IPS-20b (cell line): ENCODE data around the gene ARHGAP30.

ENCODE experiments used
- H3K27ac ChIP-seq: one replicate; pipeline ENCODE4 v1.5.1; 2013; ENCODE audit warnings: low read length
- H3K27me3 ChIP-seq: 2 replicates; pipeline ENCODE4 v1.6.1; 2013; ENCODE audit warnings: mild to moderate bottlenecking, low read length, inconsistent platforms; ENCODE audit not compliant: insufficient read depth
- H3K36me3 ChIP-seq: 2 replicates; pipeline ENCODE4 v1.6.1; 2013; ENCODE audit warnings: low read depth, mild to moderate bottlenecking, inconsistent platforms, low read length, moderate library complexity; ENCODE audit not compliant: insufficient read depth
- H3K4me1 ChIP-seq: 2 replicates; pipeline ENCODE4 v1.6.1; 2013; ENCODE audit warnings: mild to moderate bottlenecking, control low read depth, inconsistent platforms, low read length, moderate library complexity; ENCODE audit not compliant: insufficient read depth
- H3K4me3 ChIP-seq: 2 replicates; pipeline ENCODE4 v1.5.1; 2013; ENCODE audit warnings: mild to moderate bottlenecking, low read length, inconsistent platforms
- H3K9ac ChIP-seq: 2 replicates; pipeline ENCODE4 v1.6.1; 2013; ENCODE audit warnings: low read depth, mild to moderate bottlenecking, inconsistent platforms, low read length, moderate library complexity
- H3K9me3 ChIP-seq: 2 replicates; pipeline ENCODE4 v1.6.1; 2013; ENCODE audit warnings: mild to moderate bottlenecking, low read depth, low read length, inconsistent platforms; ENCODE audit not compliant: insufficient read depth

The ARHGAP30 gene

DNA sequence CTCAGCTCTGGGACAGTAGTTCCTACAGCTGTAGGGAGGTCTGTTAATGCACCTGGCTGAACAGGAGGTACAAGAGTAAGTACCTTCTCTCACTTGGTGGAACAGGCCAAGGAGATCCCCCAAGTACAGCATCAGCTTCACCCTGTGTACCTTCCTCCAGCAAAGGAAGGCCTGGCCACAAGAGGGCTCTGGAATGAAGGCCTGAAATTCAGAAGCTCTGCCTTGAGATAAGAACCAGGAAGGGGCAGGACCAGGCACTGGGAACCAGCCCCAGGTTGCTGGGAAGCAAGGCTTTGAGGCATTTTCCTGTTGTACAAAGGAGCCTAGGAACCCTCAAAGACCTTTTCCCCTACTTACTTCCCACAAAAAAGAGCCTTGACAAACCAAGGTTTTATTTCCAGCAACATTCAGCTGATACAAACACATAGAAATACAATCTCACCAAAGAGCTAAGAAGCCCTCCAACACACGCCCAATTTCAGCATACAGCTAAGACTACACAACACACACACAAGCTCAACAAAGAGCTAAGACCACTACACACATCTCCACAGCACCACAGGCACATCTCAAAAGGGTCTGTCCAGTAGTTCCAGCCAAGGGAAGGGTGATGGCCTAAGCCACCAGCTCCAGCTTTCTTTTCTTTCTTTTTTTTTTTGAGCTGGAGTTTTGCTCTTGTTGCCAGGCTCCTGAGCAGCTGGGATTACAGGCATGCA is 72.2 kb downstream of the ARHGAP30 start:
- Histone ChIP-seq H3K36me3 (peaks cover 65% of the 10 kb centered on the region), H3K9me3 (no peaks in the 10 kb centered on the region), H3K9ac (no peak overlapping the region), H3K27me3 (no peaks in the 10 kb centered on the region), H3K4me3 (no peak overlapping the region), H3K4me1 (no peaks in the 10 kb centered on the region), H3K27ac (no peak overlapping the region)
